Tibial nerve (tissue), 3 donors: ENCODE measurements around the gene CLSTN3.

Source experiments
- POLR2A ChIP-seq, 2 donors: fragments of 450-650 bp; IDR thresholded peaks; one replicate each; pipeline ENCODE4 v1.6.1; 2017; ENCODE audit warnings: antibody characterized with exemption in 2 of 2, mild to moderate bottlenecking in 2 of 2, moderate library complexity in 2 of 2
- TF ChIP-seq, protein P1 (sequence below), 5 experiments: fragments of 200-600 bp in 3 of 5; fragments of 450-650 bp in 2 of 5; sonication (generic) in 3 of 5; IDR thresholded peaks; one replicate each; pipeline ENCODE4 v1.5.1; 2016 to 2019; ENCODE audit warnings: antibody characterized with exemption in 5 of 5, mild to moderate bottlenecking in 3 of 5, moderate library complexity in 2 of 5

DNA sequence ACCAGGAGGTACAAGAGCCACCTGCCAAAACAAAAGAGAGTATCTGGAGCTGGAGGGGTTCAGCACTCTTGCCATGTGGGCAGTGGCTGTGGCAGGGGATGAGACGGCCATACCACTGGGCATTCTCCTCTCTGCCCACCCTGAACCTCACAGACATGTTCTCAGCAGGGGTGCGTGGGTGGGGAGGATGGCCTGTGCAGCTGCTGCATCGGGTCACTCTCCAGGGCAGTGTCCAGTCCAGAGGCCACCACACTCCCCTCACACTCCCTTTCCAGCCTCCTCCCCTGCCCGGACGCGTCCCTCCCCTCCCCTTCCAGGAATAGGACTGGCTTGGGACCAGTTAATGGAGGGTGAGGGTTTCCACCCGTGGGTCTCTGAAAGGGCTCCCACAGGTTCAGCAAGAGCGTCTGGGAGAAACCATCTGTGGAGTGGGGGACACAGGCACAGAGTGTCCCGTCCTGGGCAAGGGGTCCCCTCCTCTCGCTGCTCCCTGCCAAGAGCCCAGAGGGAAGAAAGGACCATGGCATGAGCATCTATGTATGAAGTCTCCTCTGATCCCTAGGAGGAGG lies 38.4 kb upstream of the CLSTN3 start:
- TF ChIP-seq POLR2A (IDR thresholded peaks at IDR 0.05), result no peak
- TF ChIP-seq, protein P1, sequence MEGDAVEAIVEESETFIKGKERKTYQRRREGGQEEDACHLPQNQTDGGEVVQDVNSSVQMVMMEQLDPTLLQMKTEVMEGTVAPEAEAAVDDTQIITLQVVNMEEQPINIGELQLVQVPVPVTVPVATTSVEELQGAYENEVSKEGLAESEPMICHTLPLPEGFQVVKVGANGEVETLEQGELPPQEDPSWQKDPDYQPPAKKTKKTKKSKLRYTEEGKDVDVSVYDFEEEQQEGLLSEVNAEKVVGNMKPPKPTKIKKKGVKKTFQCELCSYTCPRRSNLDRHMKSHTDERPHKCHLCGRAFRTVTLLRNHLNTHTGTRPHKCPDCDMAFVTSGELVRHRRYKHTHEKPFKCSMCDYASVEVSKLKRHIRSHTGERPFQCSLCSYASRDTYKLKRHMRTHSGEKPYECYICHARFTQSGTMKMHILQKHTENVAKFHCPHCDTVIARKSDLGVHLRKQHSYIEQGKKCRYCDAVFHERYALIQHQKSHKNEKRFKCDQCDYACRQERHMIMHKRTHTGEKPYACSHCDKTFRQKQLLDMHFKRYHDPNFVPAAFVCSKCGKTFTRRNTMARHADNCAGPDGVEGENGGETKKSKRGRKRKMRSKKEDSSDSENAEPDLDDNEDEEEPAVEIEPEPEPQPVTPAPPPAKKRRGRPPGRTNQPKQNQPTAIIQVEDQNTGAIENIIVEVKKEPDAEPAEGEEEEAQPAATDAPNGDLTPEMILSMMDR (IDR thresholded peaks at IDR 0.05), result no peak
